HCT116 (cell line): ENCODE measurements around the gene SOD3. TPM values are rescaled to one million over a fixed set of nuclear protein-coding genes. Genes with fewer than 3 reads are reported as not detected.

Source experiments
- ATAC-seq: fragments of 200-7000 bp; cut with Tn5 transposase; 2 replicates; pipeline ENCODE4 v1.9.1; 2020; ENCODE audit warnings: mild to moderate bottlenecking, moderate library complexity
- BruUV-seq: library from RNA; stranded (reverse); fragments of 400-500 nt; replicated peaks from 2 replicates; lab custom pipeline; 2021; lab: Mats Ljungman, UMichigan
- CTCF ChIA-PET: fragments of 300-600 bp; sonication (Branson Sonifier 250); formaldehyde crosslinking; loops from one replicate; lab custom pipeline; 2021; ENCODE audit warnings: antibody characterized with exemption; lab: Charles Lee
- POLR2A ChIA-PET: fragments of 300-600, 350-600 bp; sonication (Branson Sonifier 250); formaldehyde crosslinking; loops from one replicate; lab custom pipeline; 2021; ENCODE audit warnings: antibody characterized with exemption; lab: Charles Lee
- RAD21 ChIA-PET, 2 experiments: fragments of 300-600 bp; sonication (Branson Sonifier 250); formaldehyde crosslinking; loops; one replicate each; lab custom pipeline; 2023; ENCODE audit warnings: low total read pairs in 2 of 2; ENCODE audit not compliant: uncharacterized antibody in 2 of 2, unreplicated experiment in 2 of 2, low non-redundant PET in 1 of 2; lab: Charles Lee
- DNase-seq: peaks from one replicate; pipeline ENCODE4 v3.0.0-alpha.2; 2010; ENCODE audit warnings: low read depth, low spot score
- H2AFZ ChIP-seq: fragments of 200-600 bp; shearing (Covaris generic), sonication (generic); 2 replicates; pipeline ENCODE4 v1.6.1; 2017; ENCODE audit warnings: low read depth, mixed run types, mixed read lengths, antibody characterized with exemption, low read length; ENCODE audit not compliant: poor library complexity, severe bottlenecking
- H3K27ac ChIP-seq: 2 replicates; pipeline ENCODE4 v1.5.1; 2012; ENCODE audit warnings: low read depth, low read length
- H3K27me3 ChIP-seq: fragments of 200-600 bp; sonication (generic); 2 replicates; pipeline ENCODE4 v1.6.1; 2016; ENCODE audit warnings: mixed run types, low read length, mixed read lengths; ENCODE audit not compliant: insufficient read depth
- H3K36me3 ChIP-seq, 2 experiments: fragments of 200-500 bp in 1 of 2; fragments of 200-600 bp in 1 of 2; sonication (Bioruptor generic) in 1 of 2; sonication (generic) in 1 of 2; 2 replicates each; pipeline versions ENCODE4 v1.5.1 to v1.6.1; 2014 to 2016; ENCODE audit warnings: low read length in 2 of 2, inconsistent platforms in 1 of 2, mixed read lengths in 1 of 2, mixed run types in 1 of 2; ENCODE audit not compliant: insufficient read depth in 2 of 2, control insufficient read depth in 1 of 2
- H3K4me1 ChIP-seq, 2 experiments: fragments of 200-600 bp in 1 of 2; sonication (generic) in 1 of 2; 2 replicates each; pipeline versions ENCODE4 v1.5.1 to v1.6.1; 2012 to 2017; ENCODE audit warnings: low read length in 2 of 2, inconsistent platforms in 1 of 2, mild to moderate bottlenecking in 1 of 2, mixed read lengths in 1 of 2, mixed run types in 1 of 2, moderate library complexity in 1 of 2; ENCODE audit not compliant: insufficient read depth in 2 of 2, control insufficient read depth in 1 of 2
- H3K4me2 ChIP-seq: fragments of 200-600 bp; sonication (generic); 2 replicates; pipeline ENCODE4 v1.6.1; 2017; ENCODE audit warnings: mixed run types, low read length, mixed read lengths
- H3K4me3 ChIP-seq, 2 experiments: fragments of 200-600 bp in 1 of 2; sonication (generic) in 1 of 2; replicated peaks in 1 of 2; 2 replicates each; pipeline ENCODE4 v1.5.1; 2011 to 2016; ENCODE audit warnings: low read length in 2 of 2, control low read depth in 1 of 2, low read depth in 1 of 2, mild to moderate bottlenecking in 1 of 2, mixed read lengths in 1 of 2, mixed run types in 1 of 2
- H3K79me2 ChIP-seq: fragments of 200-600 bp; sonication (generic); 2 replicates; pipeline ENCODE4 v1.6.1; 2017; ENCODE audit warnings: mild to moderate bottlenecking, mixed run types, low read length, moderate library complexity, mixed read lengths; ENCODE audit not compliant: insufficient read depth
- H3K9ac ChIP-seq: fragments of 200-600 bp; sonication (generic); 2 replicates; pipeline ENCODE4 v1.6.1; 2016; ENCODE audit warnings: low read length, mixed read lengths
- H3K9me2 ChIP-seq: fragments of 200-600 bp; sonication (generic), shearing (Covaris generic); 2 replicates; pipeline ENCODE4 v1.6.1; 2017; ENCODE audit warnings: mixed run types, mild to moderate bottlenecking, moderate library complexity; ENCODE audit not compliant: insufficient read depth
- H3K9me3 ChIP-seq, 2 experiments: fragments of 200-500 bp in 1 of 2; fragments of 200-600 bp in 1 of 2; sonication (Bioruptor generic) in 1 of 2; sonication (generic) in 1 of 2; 2 replicates each; pipeline ENCODE4 v1.6.1; 2014 to 2017; ENCODE audit warnings: low read length in 2 of 2, mixed read lengths in 2 of 2, inconsistent platforms in 1 of 2, low read depth in 1 of 2, mild to moderate bottlenecking in 1 of 2, mixed run types in 1 of 2, moderate library complexity in 1 of 2; ENCODE audit not compliant: control insufficient read depth in 1 of 2, insufficient read depth in 1 of 2
- H4K20me1 ChIP-seq: fragments of 200-600 bp; sonication (generic), shearing (Covaris generic); 2 replicates; pipeline ENCODE4 v1.6.1; 2017; ENCODE audit warnings: mixed run types, mild to moderate bottlenecking, moderate library complexity; ENCODE audit not compliant: insufficient read depth
- ATF3 ChIP-seq: IDR thresholded peaks from 2 replicates; pipeline ENCODE4 v1.6.1; 2012
- CEBPB ChIP-seq: IDR thresholded peaks from 2 replicates; pipeline ENCODE4 v1.6.1; 2012; ENCODE audit warnings: low read depth
- CTCF ChIP-seq, 3 experiments: fragments of 200-600 bp in 1 of 3; sonication (generic) in 1 of 3; IDR thresholded peaks in 2 of 3; conservative IDR thresholded peaks in 1 of 3; 2 replicates each; pipeline ENCODE4 v1.5.1; 2012 to 2017; ENCODE audit warnings: low read depth in 2 of 3, low read length in 2 of 3, antibody characterized with exemption in 1 of 3, borderline replicate concordance in 1 of 3, control low read depth in 1 of 3, mild to moderate bottlenecking in 1 of 3, mixed read lengths in 1 of 3, mixed run types in 1 of 3, moderate library complexity in 1 of 3; ENCODE audit not compliant: insufficient read depth in 1 of 3
- ELF1 ChIP-seq: IDR thresholded peaks from 2 replicates; pipeline ENCODE4 v1.6.1; 2012; ENCODE audit warnings: low read depth, borderline replicate concordance
- EZH2 ChIP-seq: fragments of 200-600 bp; sonication (generic); IDR thresholded peaks from 2 replicates; pipeline ENCODE4 v1.6.1; 2017; ENCODE audit warnings: antibody characterized with exemption, mixed run types
- EZH2phosphoT487 ChIP-seq: fragments of 200-600 bp; IDR thresholded peaks from 2 replicates; pipeline ENCODE4 v1.6.1; 2018; ENCODE audit warnings: antibody characterized with exemption, borderline replicate concordance
- FOSL1 ChIP-seq: IDR thresholded peaks from 2 replicates; pipeline ENCODE4 v1.6.1; 2012; ENCODE audit warnings: low read depth
- JUND ChIP-seq: IDR thresholded peaks from 2 replicates; pipeline ENCODE4 v1.6.1; 2012
- MAX ChIP-seq: IDR thresholded peaks from 2 replicates; pipeline ENCODE4 v1.6.1; 2012
- POLR2A ChIP-seq: IDR thresholded peaks from 2 replicates; pipeline ENCODE4 v1.7.0; 2011; ENCODE audit warnings: borderline replicate concordance; ENCODE audit not compliant: insufficient read depth, insufficient read length; ENCODE audit errors: extremely low read depth
- REST ChIP-seq: IDR thresholded peaks from 2 replicates; pipeline ENCODE4 v1.6.1; 2012; ENCODE audit warnings: low read depth
- SIN3A ChIP-seq: IDR thresholded peaks from 2 replicates; pipeline ENCODE4 v1.6.1; 2012; ENCODE audit warnings: low read depth
- SP1 ChIP-seq: IDR thresholded peaks from 2 replicates; pipeline ENCODE4 v1.6.1; 2012; ENCODE audit warnings: low read depth
- SRF ChIP-seq: IDR thresholded peaks from 2 replicates; pipeline ENCODE4 v1.6.1; 2012; ENCODE audit warnings: low read depth
- YY1 ChIP-seq: IDR thresholded peaks from 2 replicates; pipeline ENCODE4 v1.6.1; 2011; ENCODE audit warnings: low read length, low read depth, moderate library complexity, mild to moderate bottlenecking; ENCODE audit not compliant: insufficient replicate concordance; ENCODE audit errors: extremely low read depth
- ZBTB33 ChIP-seq: IDR thresholded peaks from 2 replicates; pipeline ENCODE4 v1.6.1; 2011; ENCODE audit warnings: mild to moderate bottlenecking, low read length, moderate library complexity; ENCODE audit not compliant: insufficient replicate concordance; ENCODE audit errors: extremely low read depth
- ZFX ChIP-seq: fragments of 450-650 bp; IDR thresholded peaks from 2 replicates; pipeline ENCODE4 v1.6.1; 2017
- ZNF274 ChIP-seq: fragments of 200-500 bp; sonication (Bioruptor generic); IDR thresholded peaks from 2 replicates; pipeline ENCODE4 v1.6.1; 2014; ENCODE audit warnings: mild to moderate bottlenecking, low read depth, low read length, inconsistent platforms
- intact Hi-C: fragments of 100-400 bp; cut with micrococcal nuclease; formaldehyde crosslinking; loops from 2 replicates; pipeline ENCODE4 v1.10.0; 2022
- total RNA-seq: library from RNA; stranded (reverse); gene quantifications from one replicate; pipeline ENCODE4 v1.2.1, GENCODE V29; 2021; ENCODE audit not compliant: unreplicated experiment

Gene SOD3
- total RNA-seq, 1 experiment from 2014 or later: 0.25 TPM

- Histone ChIP-seq H4K20me1 (no peaks in the 10 kb centered on the region), H3K4me3 (no peak overlapping the region), H3K9me2 (no peaks in the 10 kb centered on the region), H3K27me3 (no peaks in the 10 kb centered on the region), H3K9ac (no peak overlapping the region), H3K36me3 (no peaks in the 10 kb centered on the region), H2AFZ (no peak overlapping the region), H3K4me2 (no peak overlapping the region), H3K79me2 (no peaks in the 10 kb centered on the region), H3K27ac (no peak overlapping the region), H3K4me1 (no peaks in the 10 kb centered on the region), H3K9me3 (no peaks in the 10 kb centered on the region)
- TF ChIP-seq FOSL1 (no peak), ZBTB33 (no peak), YY1 (no peak), CTCF (IDR thresholded peaks at IDR 0.05 in 2 of 3, conservative IDR thresholded peaks at IDR 0.05 in 1 of 3; ENCODE audit: borderline replicate concordance in 1 of 3, insufficient read depth in 1 of 3, low read depth in 2 of 3, low read length in 2 of 3) (no peak), EZH2 (no peak), MAX (no peak), ZFX (no peak), ELF1 (no peak), POLR2A (no peak), SRF (no peak), SIN3A (no peak), ATF3 (no peak), REST (no peak), JUND (no peak), EZH2phosphoT487 (no peak), SP1 (no peak), CEBPB (no peak), ZNF274 (no peak)
- intact Hi-C loops: no loop called here
- DNase-seq (no peak), ATAC-seq (no peak)
- ChIA-PET CTCF (no interaction called here), RAD21 (no interaction called here), POLR2A (no interaction called here)
- BruUV-seq: no TSS peak
Measured at GRCh38 chr4:24808955-24809354, 13.6 kb downstream of the SOD3 start.
